ENCODE data around the gene WFDC12. TPM values are rescaled to one million over a fixed set of nuclear protein-coding genes. Genes with fewer than 3 reads are reported as not detected.
A peak's percentile ranks its signal among the peaks of the same experiment; 100 is the strongest.

WFDC12 gene
- total and polyA plus RNA-seq, 5 donors from 2014 or later = not detected

DNA sequence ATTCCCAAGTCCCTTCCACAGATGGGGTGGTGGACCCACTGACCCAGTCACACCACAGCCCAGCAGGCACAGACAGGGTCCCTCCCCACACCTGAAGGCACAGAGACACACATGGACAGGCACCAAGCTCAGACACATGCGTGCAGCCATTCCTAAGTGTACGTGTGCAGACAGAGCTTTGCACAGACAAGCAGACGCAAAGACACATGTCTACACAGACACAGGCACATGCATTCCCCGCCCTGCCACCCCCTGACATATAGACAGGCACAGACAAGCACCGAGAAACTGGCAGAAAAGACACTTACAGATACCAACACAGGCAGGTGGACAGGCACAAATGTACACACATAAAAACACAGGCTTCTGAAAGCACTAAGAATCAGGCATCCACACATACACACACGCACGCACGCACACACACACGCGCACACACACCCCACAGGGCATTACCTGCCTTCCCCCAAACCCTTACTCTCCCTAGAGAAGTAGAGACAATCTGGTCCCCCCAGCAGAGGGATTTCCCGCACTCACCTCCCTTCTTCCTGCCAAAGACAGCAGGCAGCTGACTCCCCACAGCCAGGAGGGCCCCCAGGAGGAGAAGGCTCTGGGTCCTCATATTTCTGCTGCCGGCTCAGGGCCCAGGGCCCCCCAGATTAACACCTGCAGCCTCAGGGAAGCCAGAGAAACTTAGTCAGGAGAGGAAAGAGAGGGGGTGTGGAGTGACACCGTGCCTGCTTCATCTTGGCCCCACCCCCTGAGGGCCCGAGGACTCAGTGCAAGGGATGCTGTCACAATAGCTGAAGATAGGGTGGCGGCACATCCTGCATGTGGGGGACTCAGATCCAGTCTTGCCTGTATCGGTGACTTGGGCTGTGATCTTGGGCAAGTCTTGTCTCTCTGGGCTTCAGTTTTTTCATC lies 9.5 kb downstream of the WFDC12 start, which contains the start of gene WFDC5:
WFDC5 (minus strand) TSS at position 710 of the 921 bp plus-strand sequence; CDS start at position 619, 91 bp downstream.
- Mint-ChIP-seq H3K27ac (peak within 1 kb of the TSS in 1 of 3 donors; percentile 38), H3K4me3 (peak within 1 kb of the TSS in 1 of 4 donors; percentile 80), H3K36me3 (no peaks in the 10 kb centered on the region), H3K27me3 (peaks cover 15% of the 10 kb centered on the region), H3K9me3 (peaks cover 0 to 2% (median 0%) of the 10 kb centered on the region in 7 donors), H3K4me1 (peaks cover 0 to 9% (median 2%) of the 10 kb centered on the region in 4 donors)
- peak; percentile 54 to 57 for ATAC-seq (ENCODE audit: low read depth in 2 of 2)
- Histone ChIP-seq H3K4me3 (ENCODE audit: low read depth, low read length) (no peak within 1 kb of the TSS), H3K36me3 (ENCODE audit: control insufficient read depth, insufficient read depth, low read length) (no peaks in the 10 kb centered on the region), H3K27me3 (ENCODE audit: control insufficient read depth, insufficient read depth, low read length) (peaks cover 5% of the 10 kb centered on the region), H3K27ac (ENCODE audit: insufficient read depth, low read length, poor library complexity, severe bottlenecking) (no peak within 1 kb of the TSS), H3K9me3 (ENCODE audit: control insufficient read depth in 2 of 2, low read length in 2 of 2) (no peaks in the 10 kb centered on the region), H3K4me1 (ENCODE audit: control insufficient read depth, insufficient read depth, low read length, poor library complexity, severe bottlenecking) (no peaks in the 10 kb centered on the region)
- DNase-seq = peak in 1 of 3 donors; percentile 24

DNA sequence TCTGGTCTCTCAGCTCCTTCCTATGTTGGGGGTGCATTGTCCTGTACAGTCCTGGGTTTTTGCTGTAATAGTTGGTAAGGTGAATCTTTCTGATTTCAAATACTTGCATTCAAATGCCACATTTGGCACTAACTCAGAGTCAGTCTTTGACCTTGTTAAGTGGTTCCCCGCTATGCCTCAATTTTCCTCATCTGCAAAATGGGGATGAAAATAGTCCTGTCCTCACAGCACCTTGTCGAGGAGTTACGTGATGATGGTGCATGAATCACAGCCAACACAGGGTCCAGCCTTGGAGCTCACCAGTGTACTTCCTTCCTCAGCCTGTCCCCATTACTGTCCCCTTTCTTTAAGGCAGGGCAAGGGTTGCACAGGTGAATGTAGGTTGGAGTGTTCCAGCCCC lies 10.4 kb downstream of the WFDC12 start:
- ATAC-seq (ENCODE audit: low read depth in 2 of 2) = no peak
- H3K27ac Mint-ChIP-seq = no peak overlapping the region
- H3K4me3 Mint-ChIP-seq = no peak overlapping the region
- Histone ChIP-seq H3K9me3 (ENCODE audit: control insufficient read depth in 2 of 2, low read length in 2 of 2) (no peaks in the 10 kb centered on the region), H3K4me1 (ENCODE audit: control insufficient read depth, insufficient read depth, low read length, poor library complexity, severe bottlenecking) (no peaks in the 10 kb centered on the region), H3K27me3 (ENCODE audit: control insufficient read depth, insufficient read depth, low read length) (peaks cover 5% of the 10 kb centered on the region), H3K4me3 (ENCODE audit: low read depth, low read length) (no peak overlapping the region), H3K27ac (ENCODE audit: insufficient read depth, low read length, poor library complexity, severe bottlenecking) (no peak overlapping the region), H3K36me3 (ENCODE audit: control insufficient read depth, insufficient read depth, low read length) (no peaks in the 10 kb centered on the region)
- H3K4me1 Mint-ChIP-seq = peaks cover 0 to 9% (median 2%) of the 10 kb centered on the region in 4 donors
- peaks cover 15% of the 10 kb centered on the region for H3K27me3 Mint-ChIP-seq
- H3K9me3 Mint-ChIP-seq = peaks cover 0 to 2% (median 0%) of the 10 kb centered on the region in 7 donors
- DNase-seq = no peak
- no peaks in the 10 kb centered on the region for H3K36me3 Mint-ChIP-seq

DNA sequence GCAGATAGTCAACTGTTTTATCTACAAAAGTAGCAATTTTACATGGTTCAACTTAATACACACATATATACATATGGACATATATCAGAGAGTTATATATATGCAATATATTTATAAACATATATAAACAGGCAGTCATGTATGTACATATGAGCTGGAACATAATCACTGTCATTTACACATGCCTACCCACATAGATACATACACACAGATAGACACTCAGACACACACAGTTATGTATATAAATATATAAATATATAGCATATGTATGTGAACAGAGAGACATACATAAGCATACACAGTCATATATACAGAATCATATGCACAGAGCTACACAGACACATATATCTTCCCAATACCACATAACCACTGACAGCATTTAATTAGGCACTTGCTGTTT lies 11.5 kb downstream of the WFDC12 start:
- no peak overlapping the region for H3K27ac ChIP-seq (ENCODE audit: insufficient read depth, low read length, poor library complexity, severe bottlenecking)
- H3K4me3 Mint-ChIP-seq = no peak overlapping the region
- peaks cover 0 to 9% (median 2%) of the 10 kb centered on the region in 4 donors for H3K4me1 Mint-ChIP-seq
- DNase-seq (no peak), ATAC-seq (ENCODE audit: low read depth in 2 of 2) (no peak)
- H3K27me3 Mint-ChIP-seq = peaks cover 15% of the 10 kb centered on the region
- no peaks in the 10 kb centered on the region for H3K36me3 Mint-ChIP-seq
- no peak overlapping the region for H3K27ac Mint-ChIP-seq
- H3K4me1 ChIP-seq (ENCODE audit: control insufficient read depth, insufficient read depth, low read length, poor library complexity, severe bottlenecking) = no peaks in the 10 kb centered on the region
- peaks cover 0 to 2% (median 0%) of the 10 kb centered on the region in 7 donors for H3K9me3 Mint-ChIP-seq
- no peaks in the 10 kb centered on the region for H3K36me3 ChIP-seq (ENCODE audit: control insufficient read depth, insufficient read depth, low read length)
- no peaks in the 10 kb centered on the region for H3K9me3 ChIP-seq (ENCODE audit: control insufficient read depth in 2 of 2, low read length in 2 of 2)
- peaks cover 4% of the 10 kb centered on the region for H3K27me3 ChIP-seq (ENCODE audit: control insufficient read depth, insufficient read depth, low read length)
- H3K4me3 ChIP-seq (ENCODE audit: low read depth, low read length) = no peak overlapping the region

DNA sequence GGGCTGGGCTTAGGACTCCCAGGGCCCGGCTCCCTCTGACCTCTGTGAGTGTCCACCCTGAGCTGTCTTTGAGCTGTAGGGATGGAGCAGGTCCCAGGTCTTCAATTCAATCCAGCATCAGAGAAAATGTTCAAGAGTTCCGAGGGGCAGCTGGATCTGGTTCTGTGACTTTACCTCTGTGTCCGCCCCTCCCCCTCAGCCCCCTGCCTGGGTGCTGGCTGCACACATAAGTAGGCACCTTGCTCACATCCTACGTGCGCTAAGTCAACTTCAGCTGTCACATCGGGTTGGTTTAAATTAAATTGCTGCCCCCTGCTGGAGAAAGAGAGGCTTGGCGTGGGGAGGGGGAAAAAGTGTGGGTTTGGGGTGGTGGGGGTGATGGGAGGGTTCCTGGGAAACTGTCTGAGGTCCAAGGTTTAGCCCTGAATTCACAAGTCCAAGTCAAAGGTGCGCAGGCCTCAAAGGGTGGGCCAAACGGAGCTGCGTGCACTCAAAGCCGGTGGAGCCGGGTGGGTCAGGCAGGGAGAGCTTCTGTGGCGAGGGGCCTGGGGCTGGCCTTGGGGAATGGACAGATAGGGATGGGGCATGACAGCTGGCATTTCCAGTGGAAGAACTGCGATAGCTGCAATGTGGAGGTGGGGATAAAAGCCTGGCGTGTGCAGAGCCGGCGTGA lies 12.3 kb downstream of the WFDC12 start:
- H3K27ac Mint-ChIP-seq = no peak overlapping the region
- H3K4me1 ChIP-seq (ENCODE audit: control insufficient read depth, insufficient read depth, low read length, poor library complexity, severe bottlenecking) = no peaks in the 10 kb centered on the region
- no peak overlapping the region for H3K4me3 ChIP-seq (ENCODE audit: low read depth, low read length)
- no peak overlapping the region for H3K27ac ChIP-seq (ENCODE audit: insufficient read depth, low read length, poor library complexity, severe bottlenecking)
- no peaks in the 10 kb centered on the region for H3K9me3 ChIP-seq (ENCODE audit: control insufficient read depth in 2 of 2, low read length in 2 of 2)
- DNase-seq = peak in 1 of 3 donors; percentile 27
- no peak for ATAC-seq (ENCODE audit: low read depth in 2 of 2)
- no peaks in the 10 kb centered on the region for H3K9me3 Mint-ChIP-seq
- no peak overlapping the region for H3K4me3 Mint-ChIP-seq
- H3K36me3 Mint-ChIP-seq = no peaks in the 10 kb centered on the region
- no peaks in the 10 kb centered on the region for H3K36me3 ChIP-seq (ENCODE audit: control insufficient read depth, insufficient read depth, low read length)
- peaks cover 10% of the 10 kb centered on the region for H3K27me3 Mint-ChIP-seq
- H3K4me1 Mint-ChIP-seq = peaks cover 0 to 9% (median 2%) of the 10 kb centered on the region in 4 donors
- peaks cover 4% of the 10 kb centered on the region for H3K27me3 ChIP-seq (ENCODE audit: control insufficient read depth, insufficient read depth, low read length)

DNA sequence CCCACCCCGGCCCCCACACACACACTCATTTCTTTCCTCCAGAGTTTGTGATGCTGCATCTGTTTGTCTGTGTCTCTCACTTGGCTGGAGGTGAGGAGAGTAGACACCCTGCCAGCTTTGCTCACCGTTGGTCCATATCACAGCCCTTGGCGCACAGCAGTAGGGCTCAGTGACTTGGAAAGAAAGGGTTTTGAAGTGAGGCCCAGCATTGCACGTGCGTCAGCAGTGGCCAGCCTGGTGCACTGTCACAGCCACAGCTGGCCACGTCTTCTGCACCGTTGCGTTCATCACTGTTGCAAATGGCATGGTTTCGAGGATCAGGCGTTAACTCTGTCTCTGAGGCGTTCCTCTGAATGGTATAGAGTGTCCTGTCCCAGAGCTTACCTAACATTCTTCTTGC lies 13.0 kb downstream of the WFDC12 start:
- Mint-ChIP-seq H3K4me1 (peaks cover 0 to 9% (median under 1%) of the 10 kb centered on the region in 4 donors), H3K27me3 (peaks cover 8% of the 10 kb centered on the region), H3K27ac (no peak overlapping the region), H3K4me3 (no peak overlapping the region), H3K9me3 (no peaks in the 10 kb centered on the region), H3K36me3 (no peaks in the 10 kb centered on the region)
- Histone ChIP-seq H3K36me3 (ENCODE audit: control insufficient read depth, insufficient read depth, low read length) (no peaks in the 10 kb centered on the region), H3K27ac (ENCODE audit: insufficient read depth, low read length, poor library complexity, severe bottlenecking) (no peak overlapping the region), H3K4me1 (ENCODE audit: control insufficient read depth, insufficient read depth, low read length, poor library complexity, severe bottlenecking) (no peaks in the 10 kb centered on the region), H3K9me3 (ENCODE audit: control insufficient read depth in 2 of 2, low read length in 2 of 2) (no peaks in the 10 kb centered on the region), H3K4me3 (ENCODE audit: low read depth, low read length) (no peak overlapping the region), H3K27me3 (ENCODE audit: control insufficient read depth, insufficient read depth, low read length) (peaks cover 1% of the 10 kb centered on the region)
- no peak for ATAC-seq (ENCODE audit: low read depth in 2 of 2)
- no peak for DNase-seq

DNA sequence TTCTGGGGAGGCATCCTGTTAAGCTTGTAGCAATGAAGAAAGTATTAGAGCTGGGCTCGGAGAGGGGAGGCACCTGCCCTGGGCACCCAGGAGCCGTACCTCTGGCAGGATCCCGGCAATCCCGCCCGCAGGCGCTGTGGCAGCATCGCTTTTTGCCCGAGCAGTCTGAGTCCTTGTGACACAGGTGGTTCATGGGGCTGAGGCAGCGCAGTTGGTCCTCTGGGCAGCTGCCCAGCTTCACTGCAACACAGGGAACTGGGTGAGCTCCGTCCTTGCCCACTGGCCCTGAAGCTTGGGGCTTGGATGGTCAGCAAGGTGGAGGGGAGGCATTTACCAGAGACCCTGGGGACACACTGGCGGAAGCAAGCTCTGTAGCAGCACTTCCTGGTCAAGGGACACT lies 14.0 kb downstream of the WFDC12 start:
- H3K27me3 Mint-ChIP-seq = peaks cover 8% of the 10 kb centered on the region
- Histone ChIP-seq H3K4me3 (ENCODE audit: low read depth, low read length) (no peak overlapping the region), H3K9me3 (ENCODE audit: control insufficient read depth in 2 of 2, low read length in 2 of 2) (no peaks in the 10 kb centered on the region), H3K27ac (ENCODE audit: insufficient read depth, low read length, poor library complexity, severe bottlenecking) (no peak overlapping the region), H3K36me3 (ENCODE audit: control insufficient read depth, insufficient read depth, low read length) (no peaks in the 10 kb centered on the region), H3K4me1 (ENCODE audit: control insufficient read depth, insufficient read depth, low read length, poor library complexity, severe bottlenecking) (no peaks in the 10 kb centered on the region), H3K27me3 (ENCODE audit: control insufficient read depth, insufficient read depth, low read length) (peaks cover 1% of the 10 kb centered on the region)
- peaks cover 0 to 9% (median 0%) of the 10 kb centered on the region in 4 donors for H3K4me1 Mint-ChIP-seq
- no peak overlapping the region for H3K4me3 Mint-ChIP-seq
- no peaks in the 10 kb centered on the region for H3K36me3 Mint-ChIP-seq
- DNase-seq (no peak), ATAC-seq (ENCODE audit: low read depth in 2 of 2) (no peak)
- H3K9me3 Mint-ChIP-seq = no peaks in the 10 kb centered on the region
- H3K27ac Mint-ChIP-seq = no peak overlapping the region

DNA sequence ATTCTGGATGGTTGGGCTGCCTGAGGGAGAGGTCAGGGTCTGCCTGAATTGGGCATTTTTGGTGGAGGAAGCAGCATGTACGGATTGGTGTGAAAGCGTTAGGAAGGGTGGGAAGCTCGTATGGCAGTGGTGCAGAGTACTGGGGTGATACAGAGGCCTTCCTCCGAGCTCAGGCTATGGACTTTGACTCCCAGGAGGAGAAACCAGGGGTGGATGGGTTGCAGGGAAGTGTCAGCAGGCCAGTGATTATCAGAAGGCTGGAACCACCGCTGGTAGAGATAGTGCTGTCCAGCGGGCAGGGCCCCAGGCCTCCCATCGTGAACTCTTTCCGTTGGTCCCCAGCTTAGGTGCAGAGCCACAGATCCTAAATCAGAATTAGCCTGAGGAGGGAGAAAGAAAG lies 14.6 kb downstream of the WFDC12 start:
- H3K4me3 Mint-ChIP-seq = no peak overlapping the region

More for the DNA sequence above, 14.6 kb downstream of the WFDC12 start:
- Mint-ChIP-seq H3K27ac (peak overlapping the region in 1 of 3 donors; percentile 86), H3K9me3 (no peaks in the 10 kb centered on the region), H3K4me1 (peaks cover 0 to 2% (median 0%) of the 10 kb centered on the region in 4 donors), H3K27me3 (peaks cover 15% of the 10 kb centered on the region), H3K36me3 (no peaks in the 10 kb centered on the region)
- Histone ChIP-seq H3K36me3 (ENCODE audit: control insufficient read depth, insufficient read depth, low read length) (no peaks in the 10 kb centered on the region), H3K4me3 (ENCODE audit: low read depth, low read length) (no peak overlapping the region), H3K4me1 (ENCODE audit: control insufficient read depth, insufficient read depth, low read length, poor library complexity, severe bottlenecking) (no peaks in the 10 kb centered on the region), H3K27me3 (ENCODE audit: control insufficient read depth, insufficient read depth, low read length) (peaks cover 1% of the 10 kb centered on the region), H3K9me3 (ENCODE audit: control insufficient read depth in 2 of 2, low read length in 2 of 2) (no peaks in the 10 kb centered on the region), H3K27ac (ENCODE audit: insufficient read depth, low read length, poor library complexity, severe bottlenecking) (no peak overlapping the region)
- ATAC-seq (ENCODE audit: low read depth in 2 of 2) = no peak
- DNase-seq = no peak

Data from CD4-positive, CD25-positive, alpha-beta regulatory T cell (primary cell).